MCF 10A (cell line): ENCODE data around the gene KLHL9. TPM values are rescaled to one million over a fixed set of nuclear protein-coding genes. Genes with fewer than 3 reads are reported as not detected.

Experiments used
- BruUV-seq: library from RNA; stranded (reverse); fragments of 400-500 nt; replicated peaks from 2 replicates; lab custom pipeline; 2021; lab: Mats Ljungman, UMichigan
- CTCF ChIA-PET: fragments of 300-600 bp; sonication (Branson Sonifier 250); formaldehyde crosslinking; extraction: SDS; loops from one replicate; lab custom pipeline; 2021; ENCODE audit warnings: antibody characterized with exemption, inconsistent platforms; lab: Yijun Ruan, JAX
- POLR2A ChIA-PET: fragments of 300-600, 350-650 bp; sonication (Branson Sonifier 250); formaldehyde crosslinking; extraction: SDS; loops from one replicate; lab custom pipeline; 2020; ENCODE audit warnings: antibody characterized with exemption, inconsistent platforms; lab: Yijun Ruan, JAX
- DNase-seq: peaks from one replicate; pipeline ENCODE4 v3.0.0-alpha.2; 2018; ENCODE audit not compliant: unreplicated experiment
- H3K27ac Mint-ChIP-seq: one replicate; pipeline ENCODE4 v1.8.0; 2022; ENCODE audit warnings: mild to moderate bottlenecking, low read depth, mixed read lengths; ENCODE audit not compliant: unreplicated experiment
- H3K27me3 Mint-ChIP-seq: one replicate; pipeline ENCODE4 v1.8.0; 2022; ENCODE audit warnings: mixed read lengths; ENCODE audit not compliant: insufficient read depth, unreplicated experiment
- H3K36me3 Mint-ChIP-seq: one replicate; pipeline ENCODE4 v1.8.0; 2022; ENCODE audit warnings: mild to moderate bottlenecking, moderate library complexity, mixed read lengths; ENCODE audit not compliant: insufficient read depth, unreplicated experiment
- H3K4me1 Mint-ChIP-seq: one replicate; pipeline ENCODE4 v1.8.0; 2022; ENCODE audit warnings: mixed read lengths; ENCODE audit not compliant: insufficient read depth, unreplicated experiment
- H3K4me3 Mint-ChIP-seq: one replicate; pipeline ENCODE4 v1.8.0; 2022; ENCODE audit warnings: mild to moderate bottlenecking, moderate library complexity, mixed read lengths; ENCODE audit not compliant: unreplicated experiment
- H3K9me3 Mint-ChIP-seq: one replicate; pipeline ENCODE4 v1.8.0; 2022; ENCODE audit warnings: mixed read lengths; ENCODE audit not compliant: unreplicated experiment
- intact Hi-C: fragments of 100-400 bp; cut with micrococcal nuclease; formaldehyde crosslinking; loops from 2 replicates; pipeline ENCODE4 v1.14.1; 2022
- total RNA-seq: library from RNA; stranded (reverse); gene quantifications from 2 replicates; pipeline ENCODE4 v1.2.3, GENCODE V29; 2022
- TF ChIP-seq, protein P1 (sequence below): fragments of 200-600 bp; IDR thresholded peaks from one replicate; pipeline ENCODE4 v1.8.0; 2022; ENCODE audit warnings: antibody characterized with exemption, mild to moderate bottlenecking; ENCODE audit not compliant: unreplicated experiment

Gene KLHL9
- total RNA-seq, 1 experiment from 2014 or later = 9.8 TPM

DNA sequence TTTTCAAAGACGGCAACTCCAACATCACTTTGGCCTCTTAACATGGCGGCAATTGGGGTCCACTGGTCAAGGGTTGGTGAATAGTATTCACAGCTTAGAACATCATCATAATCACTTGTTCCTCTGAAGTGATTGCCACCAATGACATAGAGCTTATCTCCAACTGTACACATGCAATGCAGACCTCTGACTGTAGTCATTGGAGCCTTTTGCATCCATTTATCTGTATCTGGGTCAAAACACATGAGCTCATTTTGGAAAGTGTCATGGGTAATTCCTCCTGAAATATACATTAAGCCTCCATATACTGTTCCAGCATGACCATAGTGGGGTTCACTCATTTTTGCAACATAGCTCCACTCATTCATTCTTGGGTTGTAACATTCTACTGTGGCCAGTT, 2.0 kb downstream of the KLHL9 start:
- CTCF ChIA-PET = interaction anchor here (1.1 to 1.2 kb wide), 2 partner anchors 15 to 133 kb away, joined by 3 to 8 read pairs; no protein-coding TSS in a partner anchor
- Mint-ChIP-seq H3K4me3 (peak overlapping the region; percentile 75), H3K9me3 (no peaks in the 10 kb centered on the region), H3K27ac (no peak overlapping the region), H3K36me3 (peaks cover 14% of the 10 kb centered on the region), H3K4me1 (peaks cover 6% of the 10 kb centered on the region), H3K27me3 (no peaks in the 10 kb centered on the region)
- DNase-seq = no peak
- TF ChIP-seq, protein P1, sequence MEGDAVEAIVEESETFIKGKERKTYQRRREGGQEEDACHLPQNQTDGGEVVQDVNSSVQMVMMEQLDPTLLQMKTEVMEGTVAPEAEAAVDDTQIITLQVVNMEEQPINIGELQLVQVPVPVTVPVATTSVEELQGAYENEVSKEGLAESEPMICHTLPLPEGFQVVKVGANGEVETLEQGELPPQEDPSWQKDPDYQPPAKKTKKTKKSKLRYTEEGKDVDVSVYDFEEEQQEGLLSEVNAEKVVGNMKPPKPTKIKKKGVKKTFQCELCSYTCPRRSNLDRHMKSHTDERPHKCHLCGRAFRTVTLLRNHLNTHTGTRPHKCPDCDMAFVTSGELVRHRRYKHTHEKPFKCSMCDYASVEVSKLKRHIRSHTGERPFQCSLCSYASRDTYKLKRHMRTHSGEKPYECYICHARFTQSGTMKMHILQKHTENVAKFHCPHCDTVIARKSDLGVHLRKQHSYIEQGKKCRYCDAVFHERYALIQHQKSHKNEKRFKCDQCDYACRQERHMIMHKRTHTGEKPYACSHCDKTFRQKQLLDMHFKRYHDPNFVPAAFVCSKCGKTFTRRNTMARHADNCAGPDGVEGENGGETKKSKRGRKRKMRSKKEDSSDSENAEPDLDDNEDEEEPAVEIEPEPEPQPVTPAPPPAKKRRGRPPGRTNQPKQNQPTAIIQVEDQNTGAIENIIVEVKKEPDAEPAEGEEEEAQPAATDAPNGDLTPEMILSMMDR = no peak
- BruUV-seq = no TSS peak
- POLR2A ChIA-PET = no interaction called here
- intact Hi-C loops = no loop called here

DNA sequence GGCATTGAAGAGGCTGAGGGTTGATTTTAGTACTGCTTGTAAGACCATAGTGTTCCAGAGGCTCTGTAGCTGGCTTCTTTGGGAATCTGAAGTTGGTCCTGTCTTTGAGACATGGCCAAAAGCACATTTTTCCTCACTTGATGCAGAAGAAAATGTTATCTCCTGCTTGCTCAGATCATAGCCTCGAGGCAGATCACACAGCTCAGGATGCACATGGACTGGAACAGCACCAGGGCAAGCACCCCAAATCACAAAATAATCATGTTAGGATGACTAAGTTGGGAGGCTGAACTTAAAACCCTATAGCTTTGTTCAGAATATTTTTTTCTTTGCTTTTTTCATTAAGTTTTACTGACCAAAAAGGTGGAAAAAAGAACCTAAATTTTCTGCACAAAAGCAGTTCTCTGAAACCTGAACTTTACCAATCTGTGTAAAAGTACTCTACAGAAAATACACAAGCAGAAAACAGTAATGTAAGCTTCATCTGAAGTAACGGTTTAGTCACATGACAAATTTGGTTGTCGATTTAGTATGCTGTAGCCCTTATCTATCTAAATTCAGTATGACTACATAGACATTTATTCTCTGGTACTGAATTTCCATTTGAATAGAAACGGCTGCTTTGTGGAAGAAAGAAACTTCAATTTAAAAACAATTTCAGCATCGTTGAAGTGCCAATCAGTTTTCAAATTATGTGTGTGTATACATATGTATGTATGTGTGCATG, 3.4 kb downstream of the KLHL9 start:
- no TSS peak for BruUV-seq
- TF ChIP-seq, protein P1 = no peak
- H3K27ac Mint-ChIP-seq = no peak overlapping the region
- H3K36me3 Mint-ChIP-seq = peaks cover 14% of the 10 kb centered on the region
- ChIA-PET POLR2A (no interaction called here), CTCF (interaction anchor here (0.7 kb wide), 1 partner anchor 102 kb away, joined by 3 read pairs; no protein-coding TSS in a partner anchor)
- no peaks in the 10 kb centered on the region for H3K9me3 Mint-ChIP-seq
- DNase-seq = no peak
- intact Hi-C loops = no loop called here
- no peaks in the 10 kb centered on the region for H3K27me3 Mint-ChIP-seq
- H3K4me1 Mint-ChIP-seq = peaks cover 6% of the 10 kb centered on the region
- no peak overlapping the region for H3K4me3 Mint-ChIP-seq

DNA sequence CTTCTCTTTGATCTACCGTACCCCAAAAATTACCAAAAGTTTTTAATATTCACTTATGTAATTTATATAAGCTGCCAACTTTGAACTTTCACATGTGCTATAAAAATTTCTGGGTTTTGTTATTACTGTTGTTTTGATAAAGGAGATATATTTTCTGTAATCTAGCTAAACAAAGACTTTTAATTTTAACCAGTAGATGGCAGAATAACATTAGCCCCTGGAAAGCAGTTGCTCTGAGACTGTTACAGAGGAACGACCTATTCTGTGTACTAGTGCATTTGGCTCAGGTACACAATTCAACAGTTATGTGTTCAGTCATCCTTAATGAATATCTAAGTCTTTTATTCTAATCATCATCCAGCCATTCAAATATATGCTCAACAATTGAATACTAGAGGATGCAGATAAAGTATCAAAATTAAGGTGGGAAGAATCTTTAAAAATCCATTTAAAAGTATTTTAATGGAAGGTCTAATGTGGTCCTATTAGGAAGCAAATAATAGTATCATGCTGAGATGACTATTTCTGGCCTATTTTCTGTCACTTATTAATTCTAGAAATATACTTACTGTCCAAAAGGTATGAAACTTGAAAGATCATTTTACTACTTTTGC, 8.6 kb downstream of the KLHL9 start:
- BruUV-seq = no TSS peak
- peak; percentile 30 for DNase-seq
- POLR2A ChIA-PET = interaction anchor here (1.1 to 1.6 kb wide), 2 partner anchors 8 to 917 kb away, joined by 4 to 6 read pairs; partner anchors contain the start of gene KLHL9

More for the DNA sequence above, 8.6 kb downstream of the KLHL9 start:
- Mint-ChIP-seq H3K9me3 (no peaks in the 10 kb centered on the region), H3K27me3 (no peaks in the 10 kb centered on the region), H3K36me3 (peaks cover 17% of the 10 kb centered on the region), H3K4me3 (no peak overlapping the region), H3K4me1 (peaks cover 6% of the 10 kb centered on the region), H3K27ac (no peak overlapping the region)
- TF ChIP-seq, protein P1 = peak; percentile 32
- intact Hi-C loops = loop anchor here (5.0 to 10.0 kb wide), 4 partner anchors 66 to 1128 kb away; no protein-coding TSS in a partner anchor
- CTCF ChIA-PET = interaction anchor here (0.5 to 1.4 kb wide), 13 partner anchors 8 to 918 kb away, joined by 3 to 9 read pairs (median 4); partner anchors contain the start of gene KLHL9
